ENCODE measurements around the gene RCOR1.
A peak's percentile ranks its signal among the peaks of the same experiment; 100 is the strongest.
"Not testable (repeated sequence)": the region's sequence is repeated elsewhere in the genome, so short reads cannot be mapped to it uniquely, and the experiment has no call there.

The RCOR1 gene

GRCh38 chr14:102601378-102601925 is 9.0 kb downstream of the RCOR1 start:
- Mint-ChIP-seq H3K27me3 (no peaks in the 10 kb centered on the region), H3K4me1 (peaks cover 39% of the 10 kb centered on the region), H3K27ac (no peak overlapping the region), H3K9me3 (no peaks in the 10 kb centered on the region), H3K4me3 (no peak overlapping the region)
- ATAC-seq (no peak), DNase-seq (no peak)

- no peak overlapping the region for H3K4me3 Mint-ChIP-seq
These were observed 10.2 kb downstream of the RCOR1 start for GRCh38 chr14:102602421-102603292.

DNA sequence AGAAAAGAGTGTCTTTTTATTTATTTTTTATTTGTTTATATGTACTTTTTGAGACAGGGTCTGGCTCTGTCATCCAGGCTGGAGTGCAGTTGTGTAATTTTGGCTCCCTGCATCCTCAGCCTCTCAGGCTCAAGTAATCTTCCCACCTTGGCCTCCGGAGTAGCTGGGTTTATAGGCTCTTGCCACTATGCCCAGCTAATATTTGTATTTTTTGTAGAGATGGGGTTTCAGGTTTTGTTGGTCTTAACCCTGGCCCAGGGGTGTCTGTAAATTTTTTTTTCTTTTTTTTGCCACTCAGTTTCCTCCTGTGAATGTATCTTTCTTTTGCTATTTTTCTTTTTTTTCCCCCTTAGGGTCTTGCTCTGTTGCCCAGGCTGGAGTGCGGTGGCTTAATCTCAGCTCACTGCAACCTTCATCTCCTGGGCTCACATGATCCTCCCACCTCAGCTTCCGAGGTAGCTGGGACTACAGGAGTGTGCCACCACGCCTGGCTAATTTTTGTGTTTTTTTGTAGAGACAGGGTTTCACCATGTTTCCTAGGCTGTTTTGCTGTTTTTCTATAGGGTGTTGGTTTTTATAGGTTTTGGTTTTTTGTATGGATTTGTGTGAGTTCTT is 11.0 kb downstream of the RCOR1 start:
- ATAC-seq (no peak), DNase-seq (no peak)
- H3K9me3 Mint-ChIP-seq: no peaks in the 10 kb centered on the region
- no peak overlapping the region for H3K27ac Mint-ChIP-seq
- peaks cover 55% of the 10 kb centered on the region for H3K4me1 Mint-ChIP-seq
- no peak overlapping the region for H3K4me3 Mint-ChIP-seq
- H3K27me3 Mint-ChIP-seq: no peaks in the 10 kb centered on the region

More at GRCh38 chr14:102602421-102603292, 10.2 kb downstream of the RCOR1 start:
- Mint-ChIP-seq H3K27me3 (no peaks in the 10 kb centered on the region), H3K9me3 (no peaks in the 10 kb centered on the region), H3K27ac (no peak overlapping the region), H3K4me1 (peaks cover 47% of the 10 kb centered on the region)
- DNase-seq: no peak
- ATAC-seq: no peak

DNA sequence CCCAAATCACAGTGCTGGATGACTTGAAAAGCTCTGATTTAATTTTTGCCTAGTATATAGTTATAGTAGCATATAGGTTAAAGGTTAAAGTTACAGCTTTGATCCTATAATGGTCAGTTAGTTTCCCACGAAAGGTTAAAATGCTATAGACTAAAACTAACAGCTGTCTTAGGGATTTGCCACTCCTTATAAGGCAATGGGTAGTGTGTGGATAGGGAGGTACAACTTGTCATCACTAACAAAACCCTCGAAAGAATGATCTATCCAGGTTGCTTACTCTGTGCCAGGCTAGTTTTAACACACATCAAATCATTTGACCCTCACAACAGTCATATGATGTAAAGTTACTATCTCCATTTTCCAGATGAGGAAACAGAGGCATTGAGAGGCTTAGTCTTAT is 11.7 kb downstream of the RCOR1 start:
- ATAC-seq (no peak), DNase-seq (no peak)
- no peaks in the 10 kb centered on the region for H3K27me3 Mint-ChIP-seq
- peaks cover 56% of the 10 kb centered on the region for H3K4me1 Mint-ChIP-seq
- no peak overlapping the region for H3K27ac Mint-ChIP-seq
- no peak overlapping the region for H3K4me3 Mint-ChIP-seq
- H3K9me3 Mint-ChIP-seq: no peaks in the 10 kb centered on the region

DNA sequence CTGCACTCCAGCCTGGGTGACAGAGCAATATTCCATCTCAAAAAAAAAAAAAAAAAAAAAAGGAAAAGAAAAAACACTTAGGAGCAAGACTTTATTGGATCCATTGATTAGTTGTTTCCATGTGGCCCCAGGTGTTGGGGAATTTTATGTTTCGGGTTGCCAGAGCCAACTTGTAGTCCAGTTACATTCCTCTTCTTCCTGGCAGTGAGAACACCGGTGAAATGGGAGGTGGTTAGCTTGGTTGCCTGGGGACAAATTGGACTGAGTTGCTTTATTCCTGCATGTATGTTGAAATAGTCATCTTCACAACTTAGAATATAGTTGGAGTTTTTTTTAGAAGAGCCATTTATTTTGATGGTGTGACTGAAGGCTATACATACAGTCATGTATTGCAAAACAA is 12.6 kb downstream of the RCOR1 start:
- H3K4me3 Mint-ChIP-seq: no peak overlapping the region

GRCh38 chr14:102606296-102606695 is 13.8 kb downstream of the RCOR1 start:
- no peak overlapping the region for H3K27ac Mint-ChIP-seq
- H3K4me3 Mint-ChIP-seq: no peak overlapping the region
- DNase-seq: no peak
- peak; percentile 62 for ATAC-seq
- H3K27me3 Mint-ChIP-seq: no peaks in the 10 kb centered on the region
- H3K4me1 Mint-ChIP-seq: peaks cover 49% of the 10 kb centered on the region
- no peaks in the 10 kb centered on the region for H3K9me3 Mint-ChIP-seq

More for the DNA sequence above, 12.6 kb downstream of the RCOR1 start:
- no peak for ATAC-seq
- H3K27ac Mint-ChIP-seq: peak overlapping the region in 1 of 2 donors; percentile 42
- H3K9me3 Mint-ChIP-seq: no peaks in the 10 kb centered on the region
- H3K27me3 Mint-ChIP-seq: no peaks in the 10 kb centered on the region
- DNase-seq: no peak
- H3K4me1 Mint-ChIP-seq: peaks cover 49% of the 10 kb centered on the region

DNA sequence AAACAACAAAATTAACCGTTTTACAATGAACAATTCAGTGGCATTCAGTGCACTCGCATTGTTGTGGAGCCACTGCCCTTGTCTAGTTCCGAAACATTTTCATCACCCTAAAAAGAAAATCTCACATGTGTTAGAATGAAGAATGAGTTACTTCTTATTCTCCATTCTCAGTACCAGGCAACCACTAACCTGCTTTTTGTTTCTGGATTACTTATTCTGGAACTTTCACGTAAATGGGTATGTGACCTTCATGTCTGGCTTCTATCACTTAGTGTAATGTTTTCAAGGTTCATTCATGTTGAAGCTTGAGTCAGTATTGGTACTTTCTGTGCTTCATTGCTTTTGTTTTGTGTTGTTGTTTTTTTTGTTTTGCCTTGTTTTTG is 15.6 kb downstream of the RCOR1 start:
- ATAC-seq: peak; percentile 58
- peak overlapping the region in 1 of 2 donors; percentile 75 for H3K27ac Mint-ChIP-seq
- no peaks in the 10 kb centered on the region for H3K9me3 Mint-ChIP-seq
- peaks cover 43% of the 10 kb centered on the region for H3K4me1 Mint-ChIP-seq
- H3K27me3 Mint-ChIP-seq: no peaks in the 10 kb centered on the region
- no peak overlapping the region for H3K4me3 Mint-ChIP-seq
- DNase-seq: no peak

DNA sequence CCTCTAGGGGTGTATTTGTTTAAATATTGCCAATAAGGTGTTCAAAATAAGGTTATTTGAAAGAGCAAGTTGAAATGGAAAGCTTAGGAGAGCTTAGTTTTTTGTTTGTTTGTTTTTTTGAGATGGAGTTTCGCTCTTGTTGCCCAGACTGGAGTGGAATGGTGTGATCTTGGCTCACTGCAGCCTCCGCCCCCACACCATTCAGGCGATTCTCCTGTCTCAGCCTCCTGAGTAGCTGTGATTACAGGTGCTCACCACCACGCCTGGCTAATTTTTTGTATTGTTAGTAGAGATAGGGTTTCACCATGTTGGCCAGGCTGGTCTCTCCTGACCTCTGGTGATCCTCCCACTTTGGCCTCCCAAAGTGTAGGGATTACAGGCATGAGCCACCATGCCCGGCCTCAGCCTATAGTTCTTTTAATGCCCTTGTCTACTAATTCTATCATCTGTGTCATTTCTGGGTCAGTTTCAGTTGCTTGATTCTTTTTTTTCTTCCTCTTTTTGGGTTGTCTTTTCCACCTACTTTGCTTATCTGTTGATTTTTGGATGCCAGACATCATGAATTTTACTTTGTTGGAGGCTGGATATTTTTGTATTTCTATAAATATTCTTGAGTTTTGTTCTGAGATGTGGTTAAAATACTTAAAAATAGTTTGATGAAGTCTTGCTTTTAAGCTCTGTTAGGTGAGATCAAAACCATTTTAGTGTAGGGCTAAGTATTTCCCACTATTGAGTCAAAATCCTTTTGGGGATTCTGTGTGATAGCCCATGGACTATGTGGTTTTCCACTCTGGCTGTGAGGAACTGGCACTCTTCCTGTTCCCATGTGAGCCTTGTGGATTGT is 18.7 kb downstream of the RCOR1 start:
- Mint-ChIP-seq H3K27me3 (no peaks in the 10 kb centered on the region), H3K4me3 (no peak overlapping the region), H3K27ac (no peak overlapping the region), H3K9me3 (no peaks in the 10 kb centered on the region), H3K4me1 (peaks cover 31% of the 10 kb centered on the region)
- ATAC-seq: no peak
- no peak for DNase-seq

- Mint-ChIP-seq H3K27ac (no peak overlapping the region), H3K4me1 (peaks cover 38% of the 10 kb centered on the region), H3K9me3 (no peaks in the 10 kb centered on the region), H3K27me3 (no peaks in the 10 kb centered on the region), H3K4me3 (no peak overlapping the region)
- DNase-seq (no peak), ATAC-seq (no peak)
These were observed 23.9 kb downstream of the RCOR1 start for GRCh38 chr14:102616318-102616717.

GRCh38 chr14:102616799-102617198 is 24.4 kb downstream of the RCOR1 start:
- Mint-ChIP-seq H3K27me3 (no peaks in the 10 kb centered on the region), H3K9me3 (no peaks in the 10 kb centered on the region), H3K27ac (no peak overlapping the region), H3K4me1 (peaks cover 38% of the 10 kb centered on the region), H3K4me3 (no peak overlapping the region)
- DNase-seq (no peak), ATAC-seq (no peak)

DNA sequence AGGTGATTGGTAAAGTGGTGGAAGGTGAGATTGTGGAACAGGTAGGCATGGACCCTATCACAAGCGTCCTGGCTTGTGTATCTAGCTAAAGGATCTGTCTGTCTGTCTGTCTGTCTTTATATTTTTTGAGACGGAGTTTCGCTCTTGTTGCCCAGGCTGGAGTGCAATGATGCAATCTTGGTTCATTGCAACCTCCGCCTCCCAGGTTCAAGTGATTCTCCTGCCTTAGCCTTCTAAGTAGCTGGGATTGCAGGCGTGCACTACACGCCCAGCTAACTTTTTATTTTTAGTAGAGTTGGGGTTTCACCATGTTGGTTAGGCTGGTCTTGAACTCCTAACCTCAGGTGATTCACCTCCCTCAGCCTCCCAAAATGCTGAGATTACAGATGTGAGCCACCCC is 26.6 kb downstream of the RCOR1 start:
- not testable (repeated sequence) for H3K27me3 Mint-ChIP-seq, H3K4me3 Mint-ChIP-seq, H3K27ac Mint-ChIP-seq, H3K9me3 Mint-ChIP-seq, ATAC-seq, DNase-seq
- peaks cover 49% of the 10 kb centered on the region for H3K4me1 Mint-ChIP-seq

- Mint-ChIP-seq H3K9me3 (no peaks in the 10 kb centered on the region), H3K27me3 (no peaks in the 10 kb centered on the region), H3K27ac (peak overlapping the region in 1 of 2 donors; percentile 9), H3K4me3 (no peak overlapping the region), H3K4me1 (peaks cover 51% of the 10 kb centered on the region)
- no peak for DNase-seq
- no peak for ATAC-seq
These were observed 28.0 kb downstream of the RCOR1 start for GRCh38 chr14:102620413-102620812.

GRCh38 chr14:102622262-102622885 is 29.9 kb downstream of the RCOR1 start:
- H3K27me3 Mint-ChIP-seq: no peaks in the 10 kb centered on the region
- H3K4me1 Mint-ChIP-seq: peaks cover 51% of the 10 kb centered on the region
- no peak overlapping the region for H3K27ac Mint-ChIP-seq
- H3K9me3 Mint-ChIP-seq: no peaks in the 10 kb centered on the region
- H3K4me3 Mint-ChIP-seq: no peak overlapping the region
- no peak for DNase-seq
- no peak for ATAC-seq

DNA sequence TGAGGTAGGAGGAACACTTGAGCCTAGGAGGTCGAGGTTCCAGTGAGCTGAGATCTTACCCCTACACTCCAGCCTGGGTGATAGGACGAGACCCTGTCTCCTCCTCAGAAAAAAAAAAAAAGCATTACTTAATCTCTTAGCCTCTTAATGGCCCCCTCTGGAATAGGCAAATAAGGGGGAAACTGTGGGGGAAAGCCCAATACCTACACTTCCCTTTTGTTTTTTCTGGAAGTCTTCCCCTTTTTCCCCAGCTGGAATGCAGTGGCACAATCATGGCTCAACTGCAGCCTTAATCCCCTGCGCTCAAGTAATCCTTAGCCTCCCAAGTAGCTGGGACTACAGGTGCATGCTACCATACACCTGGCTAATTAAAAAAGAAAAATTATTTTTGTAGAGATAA is 32.2 kb downstream of the RCOR1 start:
- Mint-ChIP-seq H3K27ac (no peak overlapping the region), H3K4me1 (peaks cover 49% of the 10 kb centered on the region), H3K9me3 (no peaks in the 10 kb centered on the region), H3K4me3 (no peak overlapping the region), H3K27me3 (no peaks in the 10 kb centered on the region)
- DNase-seq (no peak), ATAC-seq (no peak)
